HUES64 (cell line): Measurements from ENCODE around the gene PCDHGA8. TPM values are rescaled to one million over a fixed set of nuclear protein-coding genes. Genes with fewer than 3 reads are reported as not detected.
"Not testable (repeated sequence)": the region's sequence is repeated elsewhere in the genome, so short reads cannot be mapped to it uniquely, and the experiment has no call there.

Experiments
- H3K27ac ChIP-seq: 2 replicates; pipeline ENCODE4 v1.7.0; 2013; ENCODE audit warnings: low read depth, low read length, inconsistent platforms
- H3K27me3 ChIP-seq: 2 replicates; pipeline ENCODE4 v1.6.1; 2013; ENCODE audit warnings: mild to moderate bottlenecking, low read length; ENCODE audit not compliant: insufficient read depth
- H3K36me3 ChIP-seq: 2 replicates; pipeline ENCODE4 v1.6.1; 2013; ENCODE audit warnings: mild to moderate bottlenecking, low read length; ENCODE audit not compliant: insufficient read depth
- H3K4me1 ChIP-seq: 2 replicates; pipeline ENCODE4 v1.6.1; 2013; ENCODE audit warnings: mild to moderate bottlenecking, low read length, moderate library complexity; ENCODE audit not compliant: insufficient read depth
- H3K4me3 ChIP-seq: 2 replicates; pipeline ENCODE4 v1.5.1; 2013; ENCODE audit warnings: mild to moderate bottlenecking, low read length, moderate library complexity
- H3K9ac ChIP-seq: 2 replicates; pipeline ENCODE4 v1.6.1; 2013; ENCODE audit warnings: mild to moderate bottlenecking, low read depth, low read length
- H3K9me3 ChIP-seq: 2 replicates; pipeline ENCODE4 v1.6.1; 2013; ENCODE audit warnings: low read depth, low read length; ENCODE audit not compliant: insufficient read depth
- WGBS: fragments of 150-250, 120-280 bp; methylation state at CpG from one replicate; pipeline ENCODE4 v1.1.7; 2013; ENCODE audit warnings: missing lambda C conversion rate; 5-methylcytosine and 5-hydroxymethylcytosine counted together
- polyA plus RNA-seq, 2 experiments: library from polyadenylated mRNA; stranded (reverse); fragments of 50-300 nt; gene quantifications; one replicate each; pipeline ENCODE4 v1.2.3, GENCODE V29; 2013

PCDHGA8 gene
- polyA plus RNA-seq (2013, experiment 1 of 2) = 0.20 TPM
- 0.13 TPM for polyA plus RNA-seq (2013, experiment 2 of 2)

DNA sequence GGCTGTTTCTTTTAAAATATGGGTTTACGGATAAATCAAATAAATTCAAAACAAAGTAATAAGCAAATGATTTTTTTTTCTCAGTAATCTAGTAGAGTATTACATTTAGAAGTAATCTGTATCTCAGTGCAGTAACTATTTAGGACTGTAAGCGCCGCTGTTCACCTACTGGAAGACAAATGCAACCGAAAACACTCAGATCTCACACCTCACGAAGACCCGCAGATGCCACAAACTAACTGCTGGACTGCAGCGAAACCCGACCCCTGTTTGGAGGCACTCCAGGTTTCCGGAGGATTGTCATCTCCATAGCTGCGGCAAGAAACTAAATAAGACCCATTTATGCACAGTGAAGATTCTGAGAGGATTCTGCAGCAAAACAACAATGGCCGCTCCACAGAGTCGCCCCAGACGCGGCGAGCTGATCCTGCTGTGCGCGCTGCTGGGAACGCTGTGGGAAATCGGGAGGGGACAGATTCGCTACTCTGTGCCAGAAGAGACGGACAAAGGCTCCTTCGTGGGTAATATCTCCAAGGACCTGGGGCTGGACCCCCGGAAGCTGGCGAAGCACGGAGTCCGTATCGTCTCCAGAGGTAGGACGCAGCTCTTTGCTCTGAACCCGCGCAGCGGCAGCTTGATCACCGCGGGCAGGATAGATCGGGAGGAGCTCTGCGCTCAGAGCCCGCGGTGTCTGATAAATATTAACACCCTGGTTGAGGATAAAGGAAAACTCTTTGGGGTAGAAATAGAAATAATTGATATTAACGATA, at the start of gene PCDHGA8:
TSS of gene PCDHGA8 (plus strand) at position 205 of the 770 bp plus-strand sequence. CDS start at position 386, 181 bp downstream.
- no peak within 1 kb of the TSS for H3K9ac ChIP-seq
- no peaks in the 10 kb centered on the region for H3K4me1 ChIP-seq
- peaks cover 28% of the 10 kb centered on the region; the same call in 1 of the 2 replicates for H3K36me3 ChIP-seq
- H3K9me3 ChIP-seq = peaks cover 85% of the 10 kb centered on the region
- no peaks in the 10 kb centered on the region for H3K27me3 ChIP-seq
- no peak within 1 kb of the TSS for H3K4me3 ChIP-seq
- H3K27ac ChIP-seq = no peak within 1 kb of the TSS
- WGBS = 96% methylated on average over 37 of the region's 38 CpGs

DNA sequence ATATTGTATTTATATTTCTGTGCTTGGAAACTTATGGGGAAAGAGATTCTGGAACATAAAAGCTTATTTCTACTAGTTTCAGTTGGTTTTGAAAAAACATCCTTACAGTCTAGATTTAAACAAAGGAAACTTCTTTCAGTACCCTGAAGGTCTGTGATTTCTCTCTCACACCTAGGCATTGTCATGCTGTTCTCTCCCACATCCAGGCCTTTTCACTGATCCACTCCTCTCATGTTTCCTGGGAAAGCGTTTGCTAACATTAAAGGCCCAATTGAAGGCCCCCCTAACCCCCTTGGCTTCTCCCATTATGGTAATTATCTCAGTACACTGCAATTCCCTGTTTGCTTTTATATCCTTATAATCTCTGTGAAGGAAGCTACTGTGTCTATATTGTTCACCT, 49.7 kb upstream of the PCDHGA8 start:
- peaks cover 39% of the 10 kb centered on the region for H3K9me3 ChIP-seq
- no peaks in the 10 kb centered on the region for H3K4me1 ChIP-seq
- H3K4me3 ChIP-seq = no peak overlapping the region
- H3K9ac ChIP-seq = no peak overlapping the region
- no peaks in the 10 kb centered on the region; the same call in 1 of the 2 replicates for H3K27me3 ChIP-seq
- H3K27ac ChIP-seq = no peak overlapping the region
- 76% methylated on average over 1 of the region's 1 CpG for WGBS
- H3K36me3 ChIP-seq = no peaks in the 10 kb centered on the region

GRCh38 chr5:141343242-141343952, 49.0 kb upstream of the PCDHGA8 start, which contains the start of gene PCDHGA3:
Gene PCDHGA3, plus strand, starts transcription at chr5:141343829. Its CDS starts 205 bp downstream, at chr5:141344034.
- Histone ChIP-seq H3K4me1 (no peaks in the 10 kb centered on the region), H3K36me3 (no peaks in the 10 kb centered on the region), H3K27ac (peak within 1 kb of the TSS; percentile 25; the same call in 1 of the 2 replicates), H3K9ac (peak within 1 kb of the TSS; percentile 63), H3K4me3 (peak within 1 kb of the TSS; percentile 58), H3K27me3 (no peaks in the 10 kb centered on the region; the same call in 1 of the 2 replicates), H3K9me3 (peaks cover 44% of the 10 kb centered on the region)
- WGBS = 40% methylated on average over 6 of the region's 9 CpGs

- peak overlapping the region; percentile 25; the same call in 1 of the 2 replicates for H3K27ac ChIP-seq
- H3K4me1 ChIP-seq = no peaks in the 10 kb centered on the region
- H3K27me3 ChIP-seq = no peaks in the 10 kb centered on the region; the same call in 1 of the 2 replicates
- peak overlapping the region; percentile 58 for H3K4me3 ChIP-seq
- WGBS = 60% methylated on average over 31 of the region's 31 CpGs
- H3K9me3 ChIP-seq = peaks cover 43% of the 10 kb centered on the region
- H3K9ac ChIP-seq = peak overlapping the region; percentile 63
- no peaks in the 10 kb centered on the region for H3K36me3 ChIP-seq
Observed at GRCh38 chr5:141343953-141344463, 48.4 kb upstream of the PCDHGA8 start.

DNA sequence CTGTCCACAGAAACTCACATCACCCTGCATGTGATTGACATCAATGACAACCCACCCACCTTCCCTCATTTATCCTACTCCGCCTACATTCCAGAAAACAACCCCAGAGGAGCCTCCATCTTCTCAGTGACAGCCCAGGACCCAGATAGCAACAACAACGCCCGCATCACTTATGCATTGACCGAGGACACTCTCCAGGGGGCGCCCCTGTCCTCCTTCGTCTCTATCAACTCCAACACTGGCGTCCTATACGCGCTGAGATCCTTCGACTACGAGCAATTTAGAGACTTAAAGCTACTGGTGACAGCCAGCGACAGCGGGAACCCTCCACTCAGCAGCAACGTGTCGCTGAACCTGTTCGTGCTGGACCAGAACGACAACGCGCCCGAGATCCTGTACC, 47.1 kb upstream of the PCDHGA8 start:
- Histone ChIP-seq H3K27ac (no peak overlapping the region), H3K4me1 (no peaks in the 10 kb centered on the region), H3K9ac (no peak overlapping the region), H3K4me3 (no peak overlapping the region), H3K36me3 (no peaks in the 10 kb centered on the region), H3K27me3 (no peaks in the 10 kb centered on the region; the same call in 1 of the 2 replicates), H3K9me3 (peaks cover 37% of the 10 kb centered on the region)
- WGBS = 95% methylated on average over 20 of the region's 20 CpGs

GRCh38 chr5:141346017-141346416, 46.4 kb upstream of the PCDHGA8 start:
- H3K9ac ChIP-seq, H3K27ac ChIP-seq, H3K27me3 ChIP-seq, H3K4me3 ChIP-seq, H3K4me1 ChIP-seq, H3K36me3 ChIP-seq: not testable (repeated sequence)
- H3K9me3 ChIP-seq = peaks cover 42% of the 10 kb centered on the region
- WGBS = 95% methylated on average over 27 of the region's 35 CpGs

DNA sequence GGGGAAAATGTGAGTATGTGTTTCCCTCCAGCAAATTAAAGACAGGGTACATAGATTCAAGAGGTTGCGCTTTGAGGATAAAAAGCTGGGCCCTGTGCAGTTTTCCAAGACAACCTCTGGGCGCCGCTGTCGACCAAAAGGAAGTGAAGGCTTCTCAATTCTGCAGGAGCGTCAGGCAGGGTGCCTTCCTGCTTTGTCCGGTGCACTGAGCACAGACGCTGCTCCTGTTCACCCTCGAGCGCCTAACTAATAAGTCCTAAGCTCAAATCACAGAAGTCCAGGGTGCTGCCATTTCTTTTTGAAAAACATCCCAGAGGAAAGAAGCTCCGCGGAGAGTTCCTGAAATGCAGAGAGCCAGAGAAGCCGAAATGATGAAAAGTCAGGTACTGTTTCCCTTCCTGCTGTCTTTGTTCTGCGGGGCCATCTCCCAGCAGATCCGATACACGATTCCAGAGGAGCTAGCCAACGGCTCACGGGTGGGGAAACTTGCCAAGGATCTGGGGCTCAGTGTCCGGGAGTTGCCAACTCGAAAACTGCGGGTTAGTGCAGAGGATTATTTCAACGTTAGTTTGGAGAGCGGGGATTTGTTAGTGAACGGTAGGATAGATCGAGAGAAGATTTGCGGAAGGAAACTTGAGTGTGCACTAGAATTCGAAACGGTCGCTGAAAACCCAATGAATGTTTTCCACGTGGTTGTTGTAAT, 42.4 kb upstream of the PCDHGA8 start, which contains the start of gene PCDHGB1:
TSS of gene PCDHGB1 (plus strand) at position 183 of the 703 bp plus-strand sequence. CDS start at position 345, 162 bp downstream.
- Histone ChIP-seq H3K4me1 (no peaks in the 10 kb centered on the region), H3K4me3 (peak within 1 kb of the TSS; percentile 43), H3K27me3 (no peaks in the 10 kb centered on the region), H3K9me3 (peaks cover 57% of the 10 kb centered on the region), H3K27ac (no peak within 1 kb of the TSS), H3K9ac (no peak within 1 kb of the TSS; the same call in 1 of the 2 replicates), H3K36me3 (no peaks in the 10 kb centered on the region)
- 81% methylated on average over 29 of the region's 29 CpGs for WGBS

DNA sequence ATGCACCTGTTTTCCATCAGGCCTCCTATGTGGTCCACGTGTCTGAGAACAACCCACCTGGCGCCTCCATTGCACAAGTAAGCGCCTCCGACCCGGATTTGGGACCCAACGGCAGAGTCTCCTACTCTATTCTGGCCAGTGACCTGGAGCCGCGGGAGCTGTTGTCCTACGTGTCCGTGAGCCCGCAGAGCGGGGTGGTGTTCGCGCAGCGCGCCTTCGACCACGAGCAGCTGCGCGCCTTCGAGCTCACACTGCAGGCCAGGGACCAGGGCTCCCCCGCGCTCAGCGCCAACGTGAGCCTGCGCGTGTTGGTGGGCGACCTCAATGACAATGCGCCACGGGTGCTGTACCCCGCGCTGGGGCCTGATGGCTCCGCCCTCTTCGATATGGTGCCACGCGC, 40.8 kb upstream of the PCDHGA8 start:
- Histone ChIP-seq H3K27me3 (no peaks in the 10 kb centered on the region), H3K4me3 (no peak overlapping the region), H3K9me3 (peaks cover 62% of the 10 kb centered on the region), H3K27ac (no peak overlapping the region), H3K4me1 (no peaks in the 10 kb centered on the region), H3K36me3 (no peaks in the 10 kb centered on the region), H3K9ac (no peak overlapping the region)
- 96% methylated on average over 29 of the region's 36 CpGs for WGBS

- no peaks in the 10 kb centered on the region for H3K36me3 ChIP-seq
- no peak within 1 kb of the TSS for H3K4me3 ChIP-seq
- no peaks in the 10 kb centered on the region for H3K27me3 ChIP-seq
- no peak within 1 kb of the TSS for H3K9ac ChIP-seq
- H3K9me3 ChIP-seq = peaks cover 54% of the 10 kb centered on the region
- no peak within 1 kb of the TSS for H3K27ac ChIP-seq
- H3K4me1 ChIP-seq = no peaks in the 10 kb centered on the region
- 95% methylated on average over 29 of the region's 29 CpGs for WGBS
Observed at GRCh38 chr5:141354900-141355469, 37.4 kb upstream of the PCDHGA8 start, which contains the start of gene PCDHGA4. Gene PCDHGA4, plus strand, starts transcription at chr5:141355021. Its CDS starts 87 bp downstream, at chr5:141355108.

DNA sequence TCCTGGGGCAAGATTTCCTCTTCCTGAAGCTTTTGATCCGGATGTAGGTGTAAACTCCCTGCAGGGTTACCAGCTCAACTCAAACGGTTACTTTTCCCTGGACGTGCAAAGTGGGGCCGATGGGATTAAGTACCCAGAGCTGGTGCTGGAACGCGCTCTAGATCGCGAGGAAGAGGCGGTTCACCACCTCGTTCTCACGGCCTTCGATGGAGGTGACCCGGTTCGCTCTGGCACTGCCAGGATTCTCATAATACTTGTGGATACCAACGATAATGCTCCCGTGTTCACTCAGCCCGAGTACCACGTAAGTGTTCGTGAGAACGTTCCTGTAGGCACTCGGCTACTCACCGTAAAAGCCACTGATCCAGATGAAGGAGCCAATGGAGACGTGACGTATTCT, 36.8 kb upstream of the PCDHGA8 start:
- Histone ChIP-seq H3K27ac (no peak overlapping the region), H3K4me1 (no peaks in the 10 kb centered on the region), H3K9me3 (peaks cover 52% of the 10 kb centered on the region), H3K9ac (no peak overlapping the region), H3K4me3 (no peak overlapping the region), H3K36me3 (peaks cover under 1% of the 10 kb centered on the region; the same call in 1 of the 2 replicates), H3K27me3 (no peaks in the 10 kb centered on the region)
- 96% methylated on average over 24 of the region's 24 CpGs for WGBS
